ENCODE measurements around the gene NTRK1. TPM values are rescaled to one million over a fixed set of nuclear protein-coding genes. Genes with fewer than 3 reads are reported as not detected.

NTRK1 gene
- total RNA-seq, 6 experiments from 2014 or later: not detected

GRCh38 chr1:156826630-156827029 is 34.0 kb upstream of the NTRK1 start:
- WGBS (ENCODE audit: insufficient coverage, low coverage, low lambda C conversion rate, missing lambda C conversion rate): 64% methylated on average over 1 of the region's 1 CpG
- Histone ChIP-seq H3K4me1 (no peaks in the 10 kb centered on the region), H3K27ac (no peak overlapping the region), H3K27me3 (no peaks in the 10 kb centered on the region), H3K4me3 (no peak overlapping the region), H3K9me3 (no peaks in the 10 kb centered on the region), H3K36me3 (no peaks in the 10 kb centered on the region)
- intact Hi-C loops (cut with DNase I): no loop called here
- TF ChIP-seq, protein P1, sequence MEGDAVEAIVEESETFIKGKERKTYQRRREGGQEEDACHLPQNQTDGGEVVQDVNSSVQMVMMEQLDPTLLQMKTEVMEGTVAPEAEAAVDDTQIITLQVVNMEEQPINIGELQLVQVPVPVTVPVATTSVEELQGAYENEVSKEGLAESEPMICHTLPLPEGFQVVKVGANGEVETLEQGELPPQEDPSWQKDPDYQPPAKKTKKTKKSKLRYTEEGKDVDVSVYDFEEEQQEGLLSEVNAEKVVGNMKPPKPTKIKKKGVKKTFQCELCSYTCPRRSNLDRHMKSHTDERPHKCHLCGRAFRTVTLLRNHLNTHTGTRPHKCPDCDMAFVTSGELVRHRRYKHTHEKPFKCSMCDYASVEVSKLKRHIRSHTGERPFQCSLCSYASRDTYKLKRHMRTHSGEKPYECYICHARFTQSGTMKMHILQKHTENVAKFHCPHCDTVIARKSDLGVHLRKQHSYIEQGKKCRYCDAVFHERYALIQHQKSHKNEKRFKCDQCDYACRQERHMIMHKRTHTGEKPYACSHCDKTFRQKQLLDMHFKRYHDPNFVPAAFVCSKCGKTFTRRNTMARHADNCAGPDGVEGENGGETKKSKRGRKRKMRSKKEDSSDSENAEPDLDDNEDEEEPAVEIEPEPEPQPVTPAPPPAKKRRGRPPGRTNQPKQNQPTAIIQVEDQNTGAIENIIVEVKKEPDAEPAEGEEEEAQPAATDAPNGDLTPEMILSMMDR (IDR thresholded peaks at IDR 0.05): no peak
- TF ChIP-seq POLR2A (IDR thresholded peaks at IDR 0.05): no peak
- ATAC-seq (no peak), DNase-seq (no peak)

GRCh38 chr1:156828400-156829124 is 32.1 kb upstream of the NTRK1 start:
- no peaks in the 10 kb centered on the region for H3K27me3 ChIP-seq

GRCh38 chr1:156832434-156832833 is 28.2 kb upstream of the NTRK1 start:
- intact Hi-C loops (cut with DNase I): no loop called here
- H3K9me3 ChIP-seq: no peaks in the 10 kb centered on the region
- no CpG with 5 or more reads among the region's 5 CpGs for WGBS (ENCODE audit: insufficient coverage, low coverage, low lambda C conversion rate, missing lambda C conversion rate)
- H3K27ac ChIP-seq: no peak overlapping the region
- no peaks in the 10 kb centered on the region for H3K27me3 ChIP-seq
- no peak for ATAC-seq
- no peak overlapping the region for H3K4me3 ChIP-seq
- no peak for DNase-seq
- H3K36me3 ChIP-seq: no peaks in the 10 kb centered on the region
- no peaks in the 10 kb centered on the region for H3K4me1 ChIP-seq
- TF ChIP-seq POLR2A (IDR thresholded peaks at IDR 0.05): no peak
- TF ChIP-seq, protein P1 (IDR thresholded peaks at IDR 0.05): no peak

More at GRCh38 chr1:156828400-156829124, 32.1 kb upstream of the NTRK1 start:
- no peaks in the 10 kb centered on the region for H3K36me3 ChIP-seq
- intact Hi-C loops (cut with DNase I): no loop called here
- 68% methylated on average over 18 of the region's 18 CpGs for WGBS (ENCODE audit: insufficient coverage, low coverage, low lambda C conversion rate, missing lambda C conversion rate)
- DNase-seq: no peak
- ATAC-seq: no peak
- H3K27ac ChIP-seq: no peak overlapping the region
- H3K4me3 ChIP-seq: no peak overlapping the region
- H3K4me1 ChIP-seq: no peaks in the 10 kb centered on the region
- no peak for TF ChIP-seq POLR2A (IDR thresholded peaks at IDR 0.05)
- TF ChIP-seq, protein P1 (IDR thresholded peaks at IDR 0.05): no peak
- H3K9me3 ChIP-seq: no peaks in the 10 kb centered on the region

DNA sequence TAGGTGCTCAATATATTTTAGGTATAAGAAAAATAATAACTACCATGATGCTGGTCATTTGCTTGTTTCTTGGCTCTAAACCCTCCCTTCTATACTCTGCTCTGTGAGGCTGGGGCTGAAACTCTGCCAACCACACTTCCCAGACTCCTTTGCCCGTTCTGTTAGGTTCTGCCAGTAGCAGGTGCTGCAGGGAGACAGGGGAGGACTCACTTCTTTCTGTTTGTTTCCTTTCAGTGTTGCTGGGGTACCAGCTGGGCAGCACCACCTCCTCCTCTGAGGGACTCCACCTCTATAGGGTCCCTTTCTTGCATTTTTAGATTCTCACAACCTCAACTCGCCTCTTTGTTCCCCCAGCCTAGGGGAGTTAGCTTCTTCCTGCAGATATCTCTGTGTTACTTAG is 27.1 kb upstream of the NTRK1 start:
- DNase-seq: no peak
- intact Hi-C loops (cut with DNase I): no loop called here
- Histone ChIP-seq H3K27me3 (no peaks in the 10 kb centered on the region), H3K4me1 (no peaks in the 10 kb centered on the region), H3K9me3 (no peaks in the 10 kb centered on the region), H3K36me3 (no peaks in the 10 kb centered on the region), H3K27ac (no peak overlapping the region), H3K4me3 (no peak overlapping the region)
- ATAC-seq: no peak
- 31% methylated on average over 2 of the region's 2 CpGs for WGBS (ENCODE audit: insufficient coverage, low coverage, low lambda C conversion rate, missing lambda C conversion rate)
- TF ChIP-seq, protein P1 (IDR thresholded peaks at IDR 0.05): no peak
- no peak for TF ChIP-seq POLR2A (IDR thresholded peaks at IDR 0.05)
